Measurements from ENCODE around the gene OR2T29.
"Not testable (repeated sequence)": the region's sequence is repeated elsewhere in the genome, so short reads cannot be mapped to it uniquely, and the experiment has no call there.

Gene OR2T29

GRCh38 chr1:248589334-248589733 is 26.8 kb upstream of the OR2T29 start:
- Histone ChIP-seq H3K36me3 (ENCODE audit: insufficient read depth) (no peaks in the 10 kb centered on the region), H2AFZ (ENCODE audit: low read depth) (no peak overlapping the region), H3K27me3 (ENCODE audit: insufficient read depth, low read depth) (no peaks in the 10 kb centered on the region), H3K4me2 (no peak overlapping the region), H3K27ac (no peak overlapping the region), H3K4me1 (ENCODE audit: low read depth, poor library complexity, severe bottlenecking) (no peaks in the 10 kb centered on the region), H3K79me2 (ENCODE audit: insufficient read depth, low read depth) (no peaks in the 10 kb centered on the region), H3K9ac (no peak overlapping the region), H4K20me1 (ENCODE audit: insufficient read depth) (no peaks in the 10 kb centered on the region), H3K4me3 (IDR thresholded peaks at IDR 0.05; ENCODE audit: insufficient read depth, low read depth, low read length) (no peak overlapping the region)
- no peak for TF ChIP-seq CTCF (conservative IDR thresholded peaks at IDR 0.05; ENCODE audit: low read depth, low read length)

GRCh38 chr1:248585266-248585665 is 22.7 kb upstream of the OR2T29 start:
- Histone ChIP-seq H3K79me2 (ENCODE audit: insufficient read depth, low read depth) (no peaks in the 10 kb centered on the region), H2AFZ (ENCODE audit: low read depth) (no peak overlapping the region), H3K4me3 (IDR thresholded peaks at IDR 0.05; ENCODE audit: insufficient read depth, low read depth, low read length) (no peak overlapping the region), H3K4me2 (no peak overlapping the region), H3K36me3 (ENCODE audit: insufficient read depth) (no peaks in the 10 kb centered on the region), H3K27ac (no peak overlapping the region), H3K4me1 (ENCODE audit: low read depth, poor library complexity, severe bottlenecking) (no peaks in the 10 kb centered on the region), H3K27me3 (ENCODE audit: insufficient read depth, low read depth) (no peaks in the 10 kb centered on the region), H4K20me1 (ENCODE audit: insufficient read depth) (no peaks in the 10 kb centered on the region), H3K9ac (no peak overlapping the region)
- no peak for TF ChIP-seq CTCF (conservative IDR thresholded peaks at IDR 0.05; ENCODE audit: low read depth, low read length)

- Histone ChIP-seq H2AFZ (ENCODE audit: low read depth) (no peak overlapping the region), H3K27ac (no peak overlapping the region), H3K36me3 (ENCODE audit: insufficient read depth) (no peaks in the 10 kb centered on the region), H3K9ac (no peak overlapping the region), H3K27me3 (ENCODE audit: insufficient read depth, low read depth) (no peaks in the 10 kb centered on the region), H3K79me2 (ENCODE audit: insufficient read depth, low read depth) (no peaks in the 10 kb centered on the region), H4K20me1 (ENCODE audit: insufficient read depth) (no peaks in the 10 kb centered on the region), H3K4me1 (ENCODE audit: low read depth, poor library complexity, severe bottlenecking) (no peaks in the 10 kb centered on the region), H3K4me3 (IDR thresholded peaks at IDR 0.05; ENCODE audit: insufficient read depth, low read depth, low read length) (no peak overlapping the region), H3K4me2 (no peak overlapping the region)
- TF ChIP-seq CTCF (conservative IDR thresholded peaks at IDR 0.05; ENCODE audit: low read depth, low read length): no peak
Measured at GRCh38 chr1:248576260-248576980, 13.8 kb upstream of the OR2T29 start.

- H3K4me3 ChIP-seq (IDR thresholded peaks at IDR 0.05; ENCODE audit: insufficient read depth, low read depth, low read length); H3K4me1 ChIP-seq (ENCODE audit: low read depth, poor library complexity, severe bottlenecking); H2AFZ ChIP-seq (ENCODE audit: low read depth); H3K27ac ChIP-seq; H4K20me1 ChIP-seq (ENCODE audit: insufficient read depth); H3K9ac ChIP-seq; H3K36me3 ChIP-seq (ENCODE audit: insufficient read depth); H3K27me3 ChIP-seq (ENCODE audit: insufficient read depth, low read depth); H3K79me2 ChIP-seq (ENCODE audit: insufficient read depth, low read depth); H3K4me2 ChIP-seq: not testable (repeated sequence)
Measured at GRCh38 chr1:248574657-248575056, 12.1 kb upstream of the OR2T29 start, which contains the start of gene OR2T34. OR2T34 (minus strand) TSS chr1:248574757; CDS start chr1:248574757, 0 bp downstream.

GRCh38 chr1:248573856-248574255 is 11.3 kb upstream of the OR2T29 start:
- H3K27ac ChIP-seq; H3K4me2 ChIP-seq; H2AFZ ChIP-seq (ENCODE audit: low read depth); H3K4me3 ChIP-seq (IDR thresholded peaks at IDR 0.05; ENCODE audit: insufficient read depth, low read depth, low read length); H4K20me1 ChIP-seq (ENCODE audit: insufficient read depth); H3K9ac ChIP-seq; H3K79me2 ChIP-seq (ENCODE audit: insufficient read depth, low read depth); H3K36me3 ChIP-seq (ENCODE audit: insufficient read depth); H3K4me1 ChIP-seq (ENCODE audit: low read depth, poor library complexity, severe bottlenecking); H3K27me3 ChIP-seq (ENCODE audit: insufficient read depth, low read depth): not testable (repeated sequence)

GRCh38 chr1:248572049-248572448 is 9.5 kb upstream of the OR2T29 start:
- H3K4me3 ChIP-seq (IDR thresholded peaks at IDR 0.05; ENCODE audit: insufficient read depth, low read depth, low read length); H3K4me1 ChIP-seq (ENCODE audit: low read depth, poor library complexity, severe bottlenecking); H3K27ac ChIP-seq; H4K20me1 ChIP-seq (ENCODE audit: insufficient read depth); H3K4me2 ChIP-seq; H2AFZ ChIP-seq (ENCODE audit: low read depth); H3K27me3 ChIP-seq (ENCODE audit: insufficient read depth, low read depth); H3K79me2 ChIP-seq (ENCODE audit: insufficient read depth, low read depth); H3K9ac ChIP-seq; H3K36me3 ChIP-seq (ENCODE audit: insufficient read depth): not testable (repeated sequence)

GRCh38 chr1:248570811-248571210 is 8.2 kb upstream of the OR2T29 start:
- H3K79me2 ChIP-seq (ENCODE audit: insufficient read depth, low read depth); H3K27me3 ChIP-seq (ENCODE audit: insufficient read depth, low read depth); H3K9ac ChIP-seq; H3K27ac ChIP-seq; H3K4me2 ChIP-seq; H3K36me3 ChIP-seq (ENCODE audit: insufficient read depth); H3K4me1 ChIP-seq (ENCODE audit: low read depth, poor library complexity, severe bottlenecking); H2AFZ ChIP-seq (ENCODE audit: low read depth); H4K20me1 ChIP-seq (ENCODE audit: insufficient read depth); H3K4me3 ChIP-seq (IDR thresholded peaks at IDR 0.05; ENCODE audit: insufficient read depth, low read depth, low read length): not testable (repeated sequence)

GRCh38 chr1:248569049-248569448 is 6.5 kb upstream of the OR2T29 start:
- H4K20me1 ChIP-seq (ENCODE audit: insufficient read depth); H2AFZ ChIP-seq (ENCODE audit: low read depth); H3K36me3 ChIP-seq (ENCODE audit: insufficient read depth); H3K9ac ChIP-seq; H3K4me2 ChIP-seq; H3K4me3 ChIP-seq (IDR thresholded peaks at IDR 0.05; ENCODE audit: insufficient read depth, low read depth, low read length); H3K27me3 ChIP-seq (ENCODE audit: insufficient read depth, low read depth); H3K27ac ChIP-seq; H3K4me1 ChIP-seq (ENCODE audit: low read depth, poor library complexity, severe bottlenecking); H3K79me2 ChIP-seq (ENCODE audit: insufficient read depth, low read depth): not testable (repeated sequence)
